HepG2 (cell line): ENCODE results near the gene PAMR1. TPM values are rescaled to one million over a fixed set of nuclear protein-coding genes. Genes with fewer than 3 reads are reported as not detected.

Experiments
- CC2D1A ChIP-seq: sonication (generic); formaldehyde crosslinking; IDR thresholded peaks from 2 replicates; pipeline ENCODE4 v1.8.1; 2023; ENCODE audit warnings: mild to moderate bottlenecking, missing genetic modification reagents
- FOXO1 ChIP-seq: sonication (generic); formaldehyde crosslinking; IDR thresholded peaks from 2 replicates; pipeline ENCODE4 v1.4.0; 2020; ENCODE audit warnings: missing genetic modification reagents
- HNRNPUL1 ChIP-seq: fragments of 200-400 bp; formaldehyde crosslinking; IDR thresholded peaks from 2 replicates; pipeline ENCODE4 v1.6.1; 2017; ENCODE audit warnings: low read depth, mild to moderate bottlenecking, low read length, moderate library complexity
- MBNL3 ChIP-seq: fragments of 250-450 bp; sonication (Bioruptor Pico); conservative IDR thresholded peaks from 2 replicates; pipeline ENCODE4 v1.8.0; 2022; ENCODE audit warnings: mild to moderate bottlenecking, inconsistent platforms
- RAD21 ChIP-seq: fragments of 450-650 bp; formaldehyde crosslinking; IDR thresholded peaks from 2 replicates; pipeline ENCODE4 v1.5.0; 2020; ENCODE audit warnings: mild to moderate bottlenecking
- SMC3 ChIP-seq: IDR thresholded peaks from 2 replicates; pipeline ENCODE4 v1.6.1; 2011; ENCODE audit warnings: low read length, improper control_type of control experiment
- ZEB1 ChIP-seq: IDR thresholded peaks from 2 replicates; pipeline ENCODE4 v1.6.1; 2012; ENCODE audit warnings: mild to moderate bottlenecking, low read depth, inconsistent platforms; ENCODE audit not compliant: insufficient replicate concordance
- polyA plus RNA-seq, 8 experiments: library from polyadenylated mRNA; depleted of rRNA in 3 of 8; stranded (reverse) in 7 of 8; unstranded in 1 of 8; fragments of >200 nt; fragmentation: Illumina TruSeq in 4 of 8; extraction: Trizol in 4 of 8; gene quantifications; 2 replicates each; pipeline versions ENCODE4 v1.2.1 to v1.2.3, GENCODE V29; 2011 to 2016; ENCODE audit warnings: low read depth in 4 of 8, missing spikeins in 1 of 8, mixed read lengths in 1 of 8; ENCODE audit not compliant: insufficient read depth in 1 of 8
- total RNA-seq, 5 experiments: library from RNA; depleted of rRNA; stranded (reverse); fragments of >200 nt; fragmentation: Illumina TruSeq; extraction: Trizol; gene quantifications; 2 replicates each; pipeline ENCODE4 v1.2.3, GENCODE V29; 2016; ENCODE audit warnings: low read depth in 1 of 5
- TF ChIP-seq, protein P1 (sequence below): sonication (generic); formaldehyde crosslinking; IDR thresholded peaks from 2 replicates; pipeline ENCODE4 v1.4.0; 2020; ENCODE audit warnings: mild to moderate bottlenecking, missing genetic modification reagents
- TF ChIP-seq, protein P2 (sequence below): sonication (generic); formaldehyde crosslinking; IDR thresholded peaks from 2 replicates; pipeline ENCODE4 v1.5.0; 2020; ENCODE audit warnings: mild to moderate bottlenecking, missing genetic modification reagents, moderate library complexity

The PAMR1 gene
- total and polyA plus RNA-seq, 2 of the 13 experiments (the other 11 are each of a cell fraction or from before 2014, with no cell fraction given): not detected

DNA sequence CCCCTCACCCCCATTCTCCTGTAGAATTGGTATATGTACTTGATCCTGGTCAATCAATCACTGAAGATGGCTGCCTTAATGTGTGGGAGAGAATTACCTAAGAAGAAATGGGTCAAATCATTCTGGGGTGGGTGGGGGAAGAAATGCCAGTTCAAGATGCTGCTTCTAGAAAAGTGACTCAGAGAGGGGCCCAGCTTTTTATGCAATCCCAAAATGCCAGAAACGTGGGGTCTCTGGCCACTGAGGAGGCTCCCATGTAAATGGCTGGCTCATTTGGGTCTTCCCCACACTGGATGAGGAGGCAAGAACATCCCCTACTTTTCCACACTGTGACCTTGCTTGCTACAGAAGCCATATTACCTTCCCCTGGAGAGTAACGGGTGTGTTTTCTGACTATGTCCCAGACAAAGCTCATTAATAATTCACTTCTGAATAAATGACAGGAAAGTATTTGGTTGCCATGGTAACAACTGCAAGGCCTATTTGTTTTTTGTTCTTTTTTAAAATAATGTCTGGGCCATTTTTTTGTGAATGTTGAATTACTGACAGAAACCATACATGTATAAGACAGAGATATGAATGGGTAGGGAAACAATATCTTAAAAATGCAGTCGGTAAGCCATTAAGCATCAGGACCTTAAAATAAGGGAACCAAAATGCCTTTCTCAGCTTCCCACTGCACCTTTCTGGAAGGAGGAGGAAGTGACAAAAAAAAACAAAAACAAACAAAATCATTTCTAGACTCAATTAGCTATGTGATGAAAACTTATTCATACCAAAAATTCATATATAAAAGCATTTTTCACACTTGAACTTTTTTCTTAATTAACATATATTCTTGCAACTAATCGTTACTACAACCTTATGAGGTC is 138.1 kb downstream of the PAMR1 start (continued):
- TF ChIP-seq ZEB1 (no peak), MBNL3 (CRISPR knock-in tag) (no peak), CC2D1A (CRISPR knock-in tag) (no peak), SMC3 (peak; percentile 41; the same call in 1 of the 2 replicates), FOXO1 (CRISPR knock-in tag) (no peak), HNRNPUL1 (no peak), RAD21 (CRISPR knock-in tag) (peak; percentile 56; the same call in 1 of the 2 replicates)
- TF ChIP-seq, protein P1, sequence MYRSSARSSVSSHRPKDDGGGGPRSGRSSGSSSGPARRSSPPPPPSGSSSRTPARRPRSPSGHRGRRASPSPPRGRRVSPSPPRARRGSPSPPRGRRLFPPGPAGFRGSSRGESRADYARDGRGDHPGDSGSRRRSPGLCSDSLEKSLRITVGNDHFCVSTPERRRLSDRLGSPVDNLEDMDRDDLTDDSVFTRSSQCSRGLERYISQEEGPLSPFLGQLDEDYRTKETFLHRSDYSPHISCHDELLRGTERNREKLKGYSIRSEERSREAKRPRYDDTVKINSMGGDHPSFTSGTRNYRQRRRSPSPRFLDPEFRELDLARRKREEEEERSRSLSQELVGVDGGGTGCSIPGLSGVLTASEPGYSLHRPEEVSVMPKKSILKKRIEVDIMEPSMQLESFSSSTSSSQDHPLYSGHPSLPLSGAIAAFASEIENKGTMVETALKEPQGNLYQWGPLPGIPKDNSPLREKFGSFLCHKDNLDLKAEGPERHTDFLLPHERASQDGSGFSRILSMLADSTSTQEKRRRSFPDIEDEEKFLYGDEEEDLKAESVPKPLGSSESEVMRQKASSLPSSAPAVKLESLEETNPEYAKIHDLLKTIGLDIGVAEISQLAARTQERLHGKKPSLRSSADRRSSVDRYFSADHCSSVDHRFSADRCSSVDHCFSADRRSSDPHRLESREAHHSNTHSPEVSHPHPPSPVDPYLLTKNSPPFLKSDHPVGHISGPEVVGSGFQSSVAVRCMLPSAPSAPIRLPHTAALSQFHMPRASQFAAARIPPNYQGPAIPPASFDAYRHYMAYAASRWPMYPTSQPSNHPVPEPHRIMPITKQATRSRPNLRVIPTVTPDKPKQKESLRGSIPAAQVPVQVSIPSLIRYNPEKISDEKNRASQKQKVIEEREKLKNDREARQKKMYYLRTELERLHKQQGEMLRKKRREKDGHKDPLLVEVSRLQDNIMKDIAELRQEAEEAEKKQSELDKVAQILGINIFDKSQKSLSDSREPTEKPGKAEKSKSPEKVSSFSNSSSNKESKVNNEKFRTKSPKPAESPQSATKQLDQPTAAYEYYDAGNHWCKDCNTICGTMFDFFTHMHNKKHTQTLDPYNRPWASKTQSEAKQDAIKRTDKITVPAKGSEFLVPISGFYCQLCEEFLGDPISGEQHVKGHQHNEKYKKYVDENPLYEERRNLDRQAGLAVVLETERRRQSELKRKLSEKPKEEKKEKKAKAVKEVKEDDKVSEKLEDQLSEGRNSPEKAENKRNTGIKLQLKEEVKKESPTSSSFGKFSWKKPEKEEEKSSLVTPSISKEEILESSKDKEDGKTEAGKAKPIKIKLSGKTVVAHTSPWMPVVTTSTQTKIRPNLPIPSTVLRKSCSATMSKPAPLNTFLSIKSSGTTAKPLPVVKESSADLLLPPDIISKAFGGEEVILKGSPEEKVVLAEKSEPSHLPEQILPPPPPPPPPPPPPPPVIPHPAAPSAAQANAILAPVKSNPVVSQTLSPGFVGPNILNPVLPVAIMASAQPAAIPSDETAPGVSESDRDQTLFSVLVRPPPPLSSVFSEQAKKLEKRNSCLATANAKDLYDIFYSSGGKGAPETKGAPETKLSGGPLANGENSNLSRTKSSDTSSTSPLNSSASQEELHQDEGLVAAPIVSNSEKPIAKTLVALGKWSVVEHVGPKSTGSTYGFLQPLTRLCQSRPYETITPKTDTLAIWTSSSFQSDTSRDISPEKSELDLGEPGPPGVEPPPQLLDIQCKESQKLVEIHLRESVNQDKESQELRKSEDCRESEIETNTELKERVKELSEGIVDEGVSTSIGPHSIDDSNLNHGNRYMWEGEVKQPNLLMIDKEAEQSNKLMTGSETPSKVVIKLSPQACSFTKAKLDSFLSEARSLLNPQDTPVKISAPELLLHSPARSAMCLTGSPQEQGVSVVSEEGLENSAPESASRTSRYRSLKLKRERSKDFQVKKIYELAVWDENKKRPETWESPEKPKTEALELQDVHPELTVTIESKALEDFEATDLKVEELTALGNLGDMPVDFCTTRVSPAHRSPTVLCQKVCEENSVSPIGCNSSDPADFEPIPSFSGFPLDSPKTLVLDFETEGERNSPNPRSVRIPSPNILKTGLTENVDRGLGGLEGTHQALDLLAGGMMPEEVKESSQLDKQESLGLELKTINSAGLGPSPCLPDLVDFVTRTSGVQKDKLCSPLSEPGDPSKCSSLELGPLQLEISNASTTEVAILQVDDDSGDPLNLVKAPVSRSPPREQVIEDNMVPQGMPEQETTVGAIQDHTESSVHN (CRISPR knock-in tag): no peak
- TF ChIP-seq, protein P2, sequence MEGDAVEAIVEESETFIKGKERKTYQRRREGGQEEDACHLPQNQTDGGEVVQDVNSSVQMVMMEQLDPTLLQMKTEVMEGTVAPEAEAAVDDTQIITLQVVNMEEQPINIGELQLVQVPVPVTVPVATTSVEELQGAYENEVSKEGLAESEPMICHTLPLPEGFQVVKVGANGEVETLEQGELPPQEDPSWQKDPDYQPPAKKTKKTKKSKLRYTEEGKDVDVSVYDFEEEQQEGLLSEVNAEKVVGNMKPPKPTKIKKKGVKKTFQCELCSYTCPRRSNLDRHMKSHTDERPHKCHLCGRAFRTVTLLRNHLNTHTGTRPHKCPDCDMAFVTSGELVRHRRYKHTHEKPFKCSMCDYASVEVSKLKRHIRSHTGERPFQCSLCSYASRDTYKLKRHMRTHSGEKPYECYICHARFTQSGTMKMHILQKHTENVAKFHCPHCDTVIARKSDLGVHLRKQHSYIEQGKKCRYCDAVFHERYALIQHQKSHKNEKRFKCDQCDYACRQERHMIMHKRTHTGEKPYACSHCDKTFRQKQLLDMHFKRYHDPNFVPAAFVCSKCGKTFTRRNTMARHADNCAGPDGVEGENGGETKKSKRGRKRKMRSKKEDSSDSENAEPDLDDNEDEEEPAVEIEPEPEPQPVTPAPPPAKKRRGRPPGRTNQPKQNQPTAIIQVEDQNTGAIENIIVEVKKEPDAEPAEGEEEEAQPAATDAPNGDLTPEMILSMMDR (CRISPR knock-in tag): peak; percentile 64
- TF ChIP-seq, all 625 proteins: peak for 7
